ENCODE measurements around the gene CCAR1.
"Not testable (repeated sequence)": the region's sequence is repeated elsewhere in the genome, so short reads cannot be mapped to it uniquely, and the experiment has no call there.

Gene CCAR1

GRCh38 chr10:68826764-68827591 lies 105.9 kb downstream of the CCAR1 start, which contains the start of gene STOX1:
TSS of gene STOX1 (plus strand) at chr10:68827531. CDS start at chr10:68827624, 93 bp downstream.
- DNase-seq (ENCODE audit: low read depth in 2 of 3, low spot score in 2 of 3): peak; percentile 26 to 35 (median 33)

GRCh38 chr10:68827592-68827959 lies 106.5 kb downstream of the CCAR1 start:
- DNase-seq (ENCODE audit: low read depth in 2 of 3, low spot score in 2 of 3): not testable (repeated sequence)

GRCh38 chr10:68828083-68828601 lies 107.1 kb downstream of the CCAR1 start:
- not testable (repeated sequence) for DNase-seq (ENCODE audit: low read depth in 2 of 3, low spot score in 2 of 3)

GRCh38 chr10:68828833-68829232 lies 107.8 kb downstream of the CCAR1 start:
- DNase-seq (ENCODE audit: low read depth in 2 of 3, low spot score in 2 of 3): no peak

GRCh38 chr10:68829521-68829920 lies 108.5 kb downstream of the CCAR1 start:
- no peak for DNase-seq (ENCODE audit: low read depth in 2 of 3, low spot score in 2 of 3)

GRCh38 chr10:68829952-68830351 lies 108.9 kb downstream of the CCAR1 start:
- no peak for DNase-seq (ENCODE audit: low read depth in 2 of 3, low spot score in 2 of 3)

GRCh38 chr10:68831961-68832455 lies 111.0 kb downstream of the CCAR1 start:
- DNase-seq (ENCODE audit: low read depth in 2 of 3, low spot score in 2 of 3): no peak

- DNase-seq (ENCODE audit: low read depth in 2 of 3, low spot score in 2 of 3): no peak
Measured at GRCh38 chr10:68832601-68833000, 111.6 kb downstream of the CCAR1 start.

GRCh38 chr10:68837626-68838322 lies 116.7 kb downstream of the CCAR1 start:
- DNase-seq (ENCODE audit: low read depth in 2 of 3, low spot score in 2 of 3): no peak

GRCh38 chr10:68840650-68841049 lies 119.6 kb downstream of the CCAR1 start:
- DNase-seq (ENCODE audit: low read depth in 2 of 3, low spot score in 2 of 3): not testable (repeated sequence)

Data from activated CD8-positive, alpha-beta memory T cell treated with anti-CD3 and anti-CD28 coated beads for 48 hours (primary cell).